ENCODE data around the gene ZFYVE26.

The ZFYVE26 gene

DNA sequence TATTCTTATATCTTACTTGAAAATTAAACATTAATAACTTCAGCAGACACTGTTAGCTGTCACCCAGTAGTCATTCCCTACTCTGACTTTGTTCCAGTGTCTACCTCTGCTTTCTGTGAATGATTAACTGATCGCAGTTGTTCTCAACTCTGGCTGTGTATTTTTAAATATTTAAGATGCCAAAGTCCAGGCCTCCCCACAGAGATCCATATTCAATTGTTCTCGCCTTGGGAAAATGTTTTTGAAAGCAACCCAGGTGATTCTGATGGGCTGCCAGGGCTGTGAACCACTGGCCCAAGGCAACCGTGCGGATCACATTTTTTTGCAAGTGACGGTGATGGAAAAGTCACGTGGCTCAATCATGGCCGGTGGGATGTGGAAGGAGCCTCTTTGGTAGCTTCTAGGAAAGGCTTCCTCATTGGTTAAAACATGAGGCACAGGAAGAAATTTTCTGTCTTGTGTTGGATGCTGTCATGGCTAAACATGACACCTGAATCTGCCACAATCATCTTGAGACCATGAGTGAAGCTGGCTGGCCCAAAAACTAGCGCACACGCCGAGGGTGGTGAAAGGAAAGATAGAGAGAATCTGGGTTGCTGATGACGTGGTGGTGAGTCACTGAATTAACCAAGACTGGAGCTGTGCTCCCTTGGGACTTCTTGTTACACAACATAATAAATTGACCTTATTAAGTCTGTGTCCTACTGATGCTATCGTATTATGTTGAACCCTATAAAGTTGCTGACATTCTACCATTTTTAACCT, 77.5 kb downstream of the ZFYVE26 start:
- DNase-seq (ENCODE audit: low read depth) = peak; percentile 17
- H3K4me3 ChIP-seq (ENCODE audit: low read length) = no peak overlapping the region
- TF ChIP-seq, protein P1, sequence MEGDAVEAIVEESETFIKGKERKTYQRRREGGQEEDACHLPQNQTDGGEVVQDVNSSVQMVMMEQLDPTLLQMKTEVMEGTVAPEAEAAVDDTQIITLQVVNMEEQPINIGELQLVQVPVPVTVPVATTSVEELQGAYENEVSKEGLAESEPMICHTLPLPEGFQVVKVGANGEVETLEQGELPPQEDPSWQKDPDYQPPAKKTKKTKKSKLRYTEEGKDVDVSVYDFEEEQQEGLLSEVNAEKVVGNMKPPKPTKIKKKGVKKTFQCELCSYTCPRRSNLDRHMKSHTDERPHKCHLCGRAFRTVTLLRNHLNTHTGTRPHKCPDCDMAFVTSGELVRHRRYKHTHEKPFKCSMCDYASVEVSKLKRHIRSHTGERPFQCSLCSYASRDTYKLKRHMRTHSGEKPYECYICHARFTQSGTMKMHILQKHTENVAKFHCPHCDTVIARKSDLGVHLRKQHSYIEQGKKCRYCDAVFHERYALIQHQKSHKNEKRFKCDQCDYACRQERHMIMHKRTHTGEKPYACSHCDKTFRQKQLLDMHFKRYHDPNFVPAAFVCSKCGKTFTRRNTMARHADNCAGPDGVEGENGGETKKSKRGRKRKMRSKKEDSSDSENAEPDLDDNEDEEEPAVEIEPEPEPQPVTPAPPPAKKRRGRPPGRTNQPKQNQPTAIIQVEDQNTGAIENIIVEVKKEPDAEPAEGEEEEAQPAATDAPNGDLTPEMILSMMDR (conservative IDR thresholded peaks at IDR 0.05; ENCODE audit: low read depth, low read length) = no peak

DNA sequence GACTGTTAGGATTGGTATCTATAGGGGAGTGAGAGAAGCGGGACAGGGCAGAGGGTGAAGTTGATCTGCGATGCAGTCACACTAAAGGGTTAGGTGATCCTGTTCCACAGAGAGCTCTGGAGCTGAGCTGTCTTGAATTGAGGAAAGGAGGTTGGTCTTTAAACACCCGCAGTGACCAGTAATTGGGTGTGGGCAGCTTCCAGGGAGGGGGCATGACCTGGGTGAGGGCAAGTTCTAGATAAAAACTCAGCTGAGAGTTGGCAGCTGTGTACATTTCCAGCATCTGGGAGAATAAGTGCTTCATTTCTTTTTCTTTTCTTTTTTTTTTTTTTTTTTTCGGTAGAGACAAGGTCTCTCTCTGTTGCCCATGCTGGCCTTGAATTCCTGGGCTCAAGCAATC, 79.6 kb downstream of the ZFYVE26 start:
- TF ChIP-seq, protein P1 (conservative IDR thresholded peaks at IDR 0.05; ENCODE audit: low read depth, low read length) = no peak
- H3K4me3 ChIP-seq (ENCODE audit: low read length) = no peak overlapping the region
- no peak for DNase-seq (ENCODE audit: low read depth)

DNA sequence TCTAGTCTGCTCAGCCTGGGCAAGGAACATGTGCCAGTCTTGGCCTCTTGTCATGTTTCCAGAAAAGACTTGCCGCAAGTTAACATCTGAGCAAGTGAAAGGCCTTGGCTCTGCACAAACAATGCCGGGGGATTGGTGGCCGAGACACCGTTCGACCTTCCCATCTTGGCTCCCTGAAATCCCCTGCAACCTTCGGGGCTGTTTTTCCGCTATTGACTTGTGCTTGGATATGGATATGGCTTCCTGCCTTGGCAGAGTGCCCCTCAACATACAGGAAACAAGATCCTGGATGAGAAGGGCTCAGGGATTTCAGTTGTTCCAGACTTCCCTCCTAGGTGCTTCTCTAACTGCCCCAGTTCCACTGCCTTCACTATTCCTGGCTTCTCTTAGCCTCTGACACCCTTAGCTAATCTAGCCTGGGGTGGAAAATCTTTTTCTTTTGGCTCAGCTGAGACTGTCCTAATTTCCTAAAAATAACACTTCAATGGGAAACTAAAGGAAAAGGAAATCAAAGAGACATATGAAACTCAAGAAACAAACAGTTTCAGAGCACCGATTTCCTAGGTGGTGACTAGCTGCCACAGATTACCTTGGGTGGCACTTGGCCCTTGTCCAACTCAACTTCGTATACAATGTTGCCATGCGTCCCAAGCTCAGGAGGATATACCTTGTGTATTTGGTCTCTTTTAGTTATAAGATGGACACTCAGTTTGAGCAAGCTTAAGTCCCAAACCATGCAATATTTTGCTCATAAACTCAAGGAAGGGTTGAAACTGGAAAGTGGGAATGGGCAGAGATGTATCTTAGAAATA, 80.8 kb downstream of the ZFYVE26 start:
- TF ChIP-seq, protein P1 (conservative IDR thresholded peaks at IDR 0.05; ENCODE audit: low read depth, low read length) = no peak

DNA sequence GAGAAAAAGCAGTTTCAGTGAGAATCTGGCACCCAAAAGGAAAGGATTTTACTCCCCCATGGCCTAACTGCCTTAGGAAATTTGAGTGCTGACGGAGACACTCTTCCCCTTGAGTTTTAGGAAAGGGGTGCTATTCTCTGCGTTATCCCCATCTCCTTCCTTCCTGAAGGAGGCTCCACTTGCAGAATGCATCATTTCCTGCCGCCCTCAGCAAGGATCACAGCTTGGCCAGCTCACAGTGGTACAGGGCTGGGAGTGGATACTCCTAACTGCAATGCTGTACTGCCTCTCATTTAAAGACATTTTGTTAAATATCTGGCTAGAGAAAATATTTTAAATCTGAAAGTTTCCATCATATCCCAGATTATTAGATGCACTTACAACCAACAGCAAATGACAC, 81.7 kb downstream of the ZFYVE26 start:
- no peak for DNase-seq (ENCODE audit: low read depth)
- TF ChIP-seq, protein P1 (conservative IDR thresholded peaks at IDR 0.05; ENCODE audit: low read depth, low read length) = no peak
- H3K4me3 ChIP-seq (ENCODE audit: low read length) = no peak overlapping the region

More for the DNA sequence above, 80.8 kb downstream of the ZFYVE26 start:
- DNase-seq (ENCODE audit: low read depth) = no peak
- no peak overlapping the region for H3K4me3 ChIP-seq (ENCODE audit: low read length)

DNA sequence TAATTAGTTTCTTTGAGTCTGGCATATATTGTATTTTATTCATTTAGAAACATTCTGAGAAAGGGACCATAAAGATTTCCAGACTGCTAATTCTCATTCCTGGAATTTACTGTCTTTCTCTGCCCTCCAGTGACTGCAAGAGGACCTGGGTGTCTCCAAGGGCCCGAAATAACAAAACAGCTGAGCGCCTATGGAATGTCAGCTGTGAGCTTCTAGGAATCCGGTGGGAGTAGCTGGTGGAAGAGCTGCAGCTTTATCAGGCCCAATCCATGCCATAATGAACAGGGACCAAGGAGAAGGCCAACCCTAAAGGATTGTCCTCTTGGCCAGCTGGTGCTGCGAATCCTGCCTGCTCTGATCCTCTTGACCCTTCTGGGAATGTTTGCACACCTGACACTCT, 82.8 kb downstream of the ZFYVE26 start:
- no peak for DNase-seq (ENCODE audit: low read depth)
- no peak overlapping the region for H3K4me3 ChIP-seq (ENCODE audit: low read length)
- TF ChIP-seq, protein P1 (conservative IDR thresholded peaks at IDR 0.05; ENCODE audit: low read depth, low read length) = no peak

DNA sequence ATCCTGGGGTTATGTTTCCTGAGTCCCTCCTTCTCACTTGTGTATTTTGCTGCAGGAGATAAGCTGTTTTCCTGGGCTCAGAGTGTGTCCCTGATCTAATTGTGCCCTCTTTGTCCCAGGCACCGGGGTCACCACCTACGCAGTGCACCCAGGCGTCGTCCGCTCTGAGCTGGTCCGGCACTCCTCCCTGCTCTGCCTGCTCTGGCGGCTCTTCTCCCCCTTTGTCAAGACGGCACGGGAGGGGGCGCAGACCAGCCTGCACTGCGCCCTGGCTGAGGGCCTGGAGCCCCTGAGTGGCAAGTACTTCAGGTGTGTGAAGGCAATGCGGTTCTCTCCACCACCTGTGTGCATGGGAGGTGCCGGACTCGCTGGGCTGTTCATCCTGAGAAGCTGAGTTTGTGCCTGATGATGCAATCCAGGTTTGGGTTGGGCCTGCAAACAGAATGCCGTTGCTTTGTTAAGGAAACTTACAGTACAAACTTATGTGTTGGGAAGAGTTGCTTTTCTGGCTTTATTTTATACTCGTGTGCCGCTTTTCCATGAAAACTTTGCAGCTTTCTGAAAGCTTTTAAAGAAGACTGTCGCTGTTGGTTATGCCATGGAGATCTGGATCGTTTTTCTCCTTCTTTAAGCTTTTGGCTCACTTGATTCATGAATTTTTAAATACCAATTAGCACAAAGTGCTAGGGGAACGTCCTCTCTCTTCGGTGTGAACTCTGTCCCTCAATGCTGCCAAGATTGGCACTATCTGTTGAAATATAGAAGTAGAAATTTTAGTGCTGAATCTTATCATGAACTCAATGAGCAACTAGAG, 87.1 kb downstream of the ZFYVE26 start:
- no peak overlapping the region for H3K4me3 ChIP-seq (ENCODE audit: low read length)
- TF ChIP-seq, protein P1 (conservative IDR thresholded peaks at IDR 0.05; ENCODE audit: low read depth, low read length) = no peak
- no peak for DNase-seq (ENCODE audit: low read depth)
